ENCODE measurements around the gene B4GALT3.

Gene B4GALT3

DNA sequence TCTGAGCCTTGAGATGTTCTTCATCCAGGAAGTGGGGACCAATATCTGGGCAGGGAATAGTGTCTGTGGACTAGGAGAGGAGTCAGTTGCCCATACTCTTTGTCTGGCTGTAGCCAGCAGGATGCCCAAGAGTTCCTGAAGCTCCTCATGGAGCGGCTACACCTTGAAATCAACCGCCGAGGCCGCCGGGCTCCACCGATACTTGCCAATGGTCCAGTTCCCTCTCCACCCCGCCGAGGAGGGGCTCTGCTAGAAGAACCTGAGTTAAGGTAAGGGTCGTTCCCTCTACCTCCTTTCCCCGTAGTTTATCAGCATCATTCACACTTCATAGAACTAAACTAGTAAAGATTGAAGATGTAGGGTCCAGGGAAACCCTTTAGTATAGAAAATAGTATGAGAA is 14.5 kb downstream of the B4GALT3 start:
- Histone ChIP-seq H3K27me3 (ENCODE audit: control insufficient read depth in 2 of 2, insufficient read depth in 2 of 2, low read length in 2 of 2) (no peaks in the 10 kb centered on the region), H3K9me3 (ENCODE audit: control insufficient read depth in 2 of 2, low read length in 2 of 2) (no peaks in the 10 kb centered on the region), H3K36me3 (ENCODE audit: control insufficient read depth in 2 of 2, insufficient read depth in 2 of 2, low read length in 2 of 2) (peaks cover 13 to 17% of the 10 kb centered on the region in 2 donors), H3K27ac (ENCODE audit: low read depth in 2 of 2, low read length in 2 of 2) (no peak overlapping the region), H3K9ac (ENCODE audit: low read depth in 1 of 2, low read length in 2 of 2) (no peak overlapping the region), H3K4me1 (ENCODE audit: control insufficient read depth in 2 of 2, insufficient read depth in 2 of 2, low read length in 2 of 2) (peaks cover 33 to 36% of the 10 kb centered on the region in 2 donors), H3K4me3 (ENCODE audit: low read length in 2 of 2) (no peak overlapping the region)

DNA sequence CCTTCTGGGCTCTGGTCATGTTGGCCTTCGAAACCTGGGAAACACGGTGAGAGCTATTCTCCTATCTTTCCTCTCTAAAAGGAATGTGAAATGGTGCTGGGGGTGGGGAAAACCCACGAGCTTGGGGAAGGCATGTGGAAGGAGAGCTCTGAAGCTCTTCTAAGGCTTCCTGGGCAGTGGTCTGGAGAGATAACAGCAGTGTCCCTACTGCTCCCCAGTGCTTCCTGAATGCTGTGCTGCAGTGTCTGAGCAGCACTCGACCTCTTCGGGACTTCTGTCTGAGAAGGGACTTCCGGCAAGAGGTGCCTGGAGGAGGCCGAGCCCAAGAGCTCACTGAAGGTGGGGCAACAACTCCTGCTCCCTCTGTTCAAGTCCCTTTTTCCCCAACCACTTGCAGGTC is 15.3 kb downstream of the B4GALT3 start:
- H3K9me3 ChIP-seq (ENCODE audit: control insufficient read depth in 2 of 2, low read length in 2 of 2) = no peaks in the 10 kb centered on the region
- H3K36me3 ChIP-seq (ENCODE audit: control insufficient read depth in 2 of 2, insufficient read depth in 2 of 2, low read length in 2 of 2) = peaks cover 16 to 25% of the 10 kb centered on the region in 2 donors
- peaks cover 30 to 33% of the 10 kb centered on the region in 2 donors for H3K4me1 ChIP-seq (ENCODE audit: control insufficient read depth in 2 of 2, insufficient read depth in 2 of 2, low read length in 2 of 2)
- no peaks in the 10 kb centered on the region for H3K27me3 ChIP-seq (ENCODE audit: control insufficient read depth in 2 of 2, insufficient read depth in 2 of 2, low read length in 2 of 2)
- H3K27ac ChIP-seq (ENCODE audit: low read depth in 2 of 2, low read length in 2 of 2) = no peak overlapping the region
- no peak overlapping the region for H3K4me3 ChIP-seq (ENCODE audit: low read length in 2 of 2)
- H3K9ac ChIP-seq (ENCODE audit: low read depth in 1 of 2, low read length in 2 of 2) = no peak overlapping the region

DNA sequence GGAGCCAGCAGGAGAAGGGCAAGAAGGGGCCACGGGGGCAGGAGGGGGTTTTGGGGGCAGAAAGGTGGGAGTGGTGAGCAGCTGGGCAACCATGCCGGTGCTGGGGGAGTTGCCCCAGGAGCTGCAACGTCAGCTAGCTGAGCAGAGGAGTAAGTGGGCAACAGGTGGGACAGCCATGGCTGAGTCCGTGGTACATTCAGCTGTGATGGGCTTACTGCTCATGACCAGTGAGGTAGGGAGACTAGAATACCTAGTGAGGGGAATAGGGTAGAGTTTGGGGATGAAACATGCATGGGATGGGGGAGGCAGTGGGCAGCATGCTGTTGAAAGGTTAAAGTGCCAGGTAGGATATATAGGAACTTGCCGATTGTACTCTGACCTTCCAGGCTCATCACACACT is 15.7 kb downstream of the B4GALT3 start:
- Histone ChIP-seq H3K27me3 (ENCODE audit: control insufficient read depth in 2 of 2, insufficient read depth in 2 of 2, low read length in 2 of 2) (no peaks in the 10 kb centered on the region), H3K36me3 (ENCODE audit: control insufficient read depth in 2 of 2, insufficient read depth in 2 of 2, low read length in 2 of 2) (peaks cover 18 to 28% of the 10 kb centered on the region in 2 donors), H3K4me1 (ENCODE audit: control insufficient read depth in 2 of 2, insufficient read depth in 2 of 2, low read length in 2 of 2) (peaks cover 26 to 30% of the 10 kb centered on the region in 2 donors), H3K9me3 (ENCODE audit: control insufficient read depth in 2 of 2, low read length in 2 of 2) (no peaks in the 10 kb centered on the region), H3K4me3 (ENCODE audit: low read length in 2 of 2) (no peak overlapping the region), H3K27ac (ENCODE audit: low read depth in 2 of 2, low read length in 2 of 2) (no peak overlapping the region), H3K9ac (ENCODE audit: low read depth in 1 of 2, low read length in 2 of 2) (no peak overlapping the region)

DNA sequence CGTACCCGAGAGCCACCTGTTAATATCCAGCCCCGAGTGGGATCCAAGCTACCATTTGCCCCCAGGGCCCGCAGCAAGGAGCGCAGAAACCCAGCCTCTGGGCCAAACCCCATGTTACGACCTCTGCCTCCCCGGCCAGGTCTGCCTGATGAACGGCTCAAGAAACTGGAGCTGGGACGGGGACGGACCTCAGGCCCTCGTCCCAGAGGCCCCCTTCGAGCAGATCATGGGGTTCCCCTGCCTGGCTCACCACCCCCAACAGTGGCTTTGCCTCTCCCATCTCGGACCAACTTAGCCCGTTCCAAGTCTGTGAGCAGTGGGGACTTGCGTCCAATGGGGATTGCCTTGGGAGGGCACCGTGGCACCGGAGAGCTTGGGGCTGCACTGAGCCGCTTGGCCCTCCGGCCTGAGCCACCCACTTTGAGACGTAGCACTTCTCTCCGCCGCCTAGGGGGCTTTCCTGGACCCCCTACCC is 16.6 kb downstream of the B4GALT3 start:
- Histone ChIP-seq H3K27me3 (ENCODE audit: control insufficient read depth in 2 of 2, insufficient read depth in 2 of 2, low read length in 2 of 2) (no peaks in the 10 kb centered on the region), H3K27ac (ENCODE audit: low read depth in 2 of 2, low read length in 2 of 2) (no peak overlapping the region), H3K9ac (ENCODE audit: low read depth in 1 of 2, low read length in 2 of 2) (peak overlapping the region in 1 of 2 donors; percentile 85), H3K4me3 (ENCODE audit: low read length in 2 of 2) (peak overlapping the region; percentile 90 to 94), H3K4me1 (ENCODE audit: control insufficient read depth in 2 of 2, insufficient read depth in 2 of 2, low read length in 2 of 2) (peaks cover 22 to 29% of the 10 kb centered on the region in 2 donors), H3K9me3 (ENCODE audit: control insufficient read depth in 2 of 2, low read length in 2 of 2) (no peaks in the 10 kb centered on the region), H3K36me3 (ENCODE audit: control insufficient read depth in 2 of 2, insufficient read depth in 2 of 2, low read length in 2 of 2) (peaks cover 18 to 28% of the 10 kb centered on the region in 2 donors)

DNA sequence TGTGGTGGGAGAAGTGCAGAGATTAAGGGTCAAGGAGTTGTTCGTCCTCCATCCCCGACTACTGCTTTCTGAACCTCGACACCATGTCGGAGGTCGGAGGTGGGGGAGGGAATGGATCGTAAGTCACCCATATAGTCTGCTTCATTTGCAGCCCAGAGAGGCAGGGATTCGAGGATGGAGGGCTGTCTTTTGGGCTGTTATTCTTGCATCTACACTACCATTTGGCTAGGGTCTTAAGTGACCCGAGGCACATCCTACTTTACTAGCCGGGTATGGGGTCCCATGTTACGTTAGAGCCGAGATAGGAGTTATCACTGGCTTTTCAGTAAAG is 17.4 kb downstream of the B4GALT3 start:
- H3K36me3 ChIP-seq (ENCODE audit: control insufficient read depth in 2 of 2, insufficient read depth in 2 of 2, low read length in 2 of 2) = peaks cover 18 to 28% of the 10 kb centered on the region in 2 donors
- peaks cover 14 to 22% of the 10 kb centered on the region in 2 donors for H3K4me1 ChIP-seq (ENCODE audit: control insufficient read depth in 2 of 2, insufficient read depth in 2 of 2, low read length in 2 of 2)

DNA sequence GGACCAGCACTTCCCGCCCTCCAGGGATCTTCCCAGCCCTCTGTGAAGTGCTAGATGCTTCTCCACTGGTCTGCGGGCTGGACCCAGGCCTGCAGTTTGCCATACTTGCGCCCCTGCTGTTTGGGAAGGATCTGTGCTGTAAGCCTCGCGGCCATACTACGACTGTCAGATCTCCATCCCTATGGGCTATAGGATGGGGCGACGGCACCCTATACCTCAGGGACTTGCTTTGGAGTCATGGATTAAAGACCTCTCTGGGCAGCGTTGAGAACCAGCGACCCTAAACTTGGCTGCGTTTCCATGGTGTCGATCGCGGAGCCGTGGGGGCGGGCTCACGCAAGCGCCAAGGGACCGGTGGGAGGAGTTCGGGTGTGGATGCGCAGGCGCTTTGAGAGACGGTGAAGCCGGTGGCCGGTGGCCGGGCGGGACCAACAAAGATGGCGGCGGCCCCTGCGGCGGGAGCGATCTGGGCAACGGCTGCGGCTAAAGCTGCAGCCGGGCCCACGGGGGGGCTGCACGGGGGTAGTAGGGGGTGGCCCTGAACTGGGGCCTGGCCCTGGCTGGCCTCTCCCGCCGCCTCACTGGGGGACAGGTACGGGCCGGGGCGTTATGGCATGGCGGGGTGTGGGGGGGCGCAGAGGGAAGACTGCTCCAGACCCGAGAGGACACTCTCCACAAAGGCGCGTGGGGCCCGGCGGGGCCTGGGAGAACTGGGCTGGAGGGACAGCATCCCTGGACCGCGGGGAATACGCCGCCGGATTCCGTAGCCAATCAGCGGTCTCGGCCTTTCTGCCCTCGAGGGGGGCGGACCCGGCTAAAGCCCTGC is 18.0 kb downstream of the B4GALT3 start, which contains the start of gene USP21:
USP21 (plus strand) TSS at position 414 of the 826 bp plus-strand sequence. CDS start 1,141 bp downstream, outside the sequence.
- H3K27me3 ChIP-seq (ENCODE audit: control insufficient read depth in 2 of 2, insufficient read depth in 2 of 2, low read length in 2 of 2) = no peaks in the 10 kb centered on the region
- peaks cover 18 to 28% of the 10 kb centered on the region in 2 donors for H3K36me3 ChIP-seq (ENCODE audit: control insufficient read depth in 2 of 2, insufficient read depth in 2 of 2, low read length in 2 of 2)
- H3K27ac ChIP-seq (ENCODE audit: low read depth in 2 of 2, low read length in 2 of 2) = peak within 1 kb of the TSS; percentile 77 to 81
- peak within 1 kb of the TSS; percentile 90 to 94 for H3K4me3 ChIP-seq (ENCODE audit: low read length in 2 of 2)
- peak within 1 kb of the TSS; percentile 85 to 91 for H3K9ac ChIP-seq (ENCODE audit: low read depth in 1 of 2, low read length in 2 of 2)
- H3K4me1 ChIP-seq (ENCODE audit: control insufficient read depth in 2 of 2, insufficient read depth in 2 of 2, low read length in 2 of 2) = peaks cover 16 to 22% of the 10 kb centered on the region in 2 donors
- H3K9me3 ChIP-seq (ENCODE audit: control insufficient read depth in 2 of 2, low read length in 2 of 2) = no peaks in the 10 kb centered on the region

More for the DNA sequence above, 17.4 kb downstream of the B4GALT3 start:
- H3K4me3 ChIP-seq (ENCODE audit: low read length in 2 of 2) = peak overlapping the region; percentile 90 to 94
- H3K27me3 ChIP-seq (ENCODE audit: control insufficient read depth in 2 of 2, insufficient read depth in 2 of 2, low read length in 2 of 2) = no peaks in the 10 kb centered on the region
- peak overlapping the region in 1 of 2 donors; percentile 81 for H3K27ac ChIP-seq (ENCODE audit: low read depth in 2 of 2, low read length in 2 of 2)
- H3K9ac ChIP-seq (ENCODE audit: low read depth in 1 of 2, low read length in 2 of 2) = peak overlapping the region; percentile 85 to 91
- H3K9me3 ChIP-seq (ENCODE audit: control insufficient read depth in 2 of 2, low read length in 2 of 2) = no peaks in the 10 kb centered on the region

DNA sequence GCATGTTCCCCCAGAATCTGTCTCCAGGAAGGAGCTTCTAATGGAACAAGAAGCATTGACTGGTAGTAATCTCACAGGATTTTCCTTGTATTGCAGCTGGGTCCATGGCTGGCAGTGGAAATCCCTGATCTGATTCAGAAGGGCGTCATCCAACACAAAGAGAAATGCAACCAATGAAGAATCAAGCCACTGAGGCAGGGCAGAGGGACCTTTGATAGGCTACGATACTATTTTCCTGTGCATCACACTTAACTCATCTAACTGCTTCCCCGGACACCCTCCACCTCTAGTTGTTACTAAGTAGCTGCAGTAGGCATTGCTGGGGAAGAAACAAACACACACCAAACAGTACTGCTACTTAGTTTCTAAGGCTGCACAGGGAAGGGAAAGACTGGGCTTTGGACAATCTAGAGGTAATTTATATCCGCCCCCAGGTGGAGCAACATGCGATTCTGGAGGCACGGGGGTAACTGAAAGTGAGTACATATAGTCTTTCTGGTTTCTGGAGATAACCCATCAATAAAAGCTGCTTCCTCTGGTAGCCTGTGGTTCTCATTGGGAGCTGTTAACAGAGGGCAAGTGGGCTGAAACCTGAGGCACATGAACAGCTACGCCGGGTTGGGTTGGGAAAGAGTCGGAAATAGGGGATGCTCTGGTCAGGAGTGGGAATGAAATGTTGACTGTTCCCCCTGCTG is 18.8 kb downstream of the B4GALT3 start:
- Histone ChIP-seq H3K4me1 (ENCODE audit: control insufficient read depth in 2 of 2, insufficient read depth in 2 of 2, low read length in 2 of 2) (peaks cover 16 to 22% of the 10 kb centered on the region in 2 donors), H3K36me3 (ENCODE audit: control insufficient read depth in 2 of 2, insufficient read depth in 2 of 2, low read length in 2 of 2) (peaks cover 16 to 28% of the 10 kb centered on the region in 2 donors), H3K9me3 (ENCODE audit: control insufficient read depth in 2 of 2, low read length in 2 of 2) (no peaks in the 10 kb centered on the region), H3K27ac (ENCODE audit: low read depth in 2 of 2, low read length in 2 of 2) (peak overlapping the region; percentile 77 to 81), H3K9ac (ENCODE audit: low read depth in 1 of 2, low read length in 2 of 2) (peak overlapping the region; percentile 85 to 91), H3K27me3 (ENCODE audit: control insufficient read depth in 2 of 2, insufficient read depth in 2 of 2, low read length in 2 of 2) (no peaks in the 10 kb centered on the region), H3K4me3 (ENCODE audit: low read length in 2 of 2) (peak overlapping the region; percentile 90 to 94)

DNA sequence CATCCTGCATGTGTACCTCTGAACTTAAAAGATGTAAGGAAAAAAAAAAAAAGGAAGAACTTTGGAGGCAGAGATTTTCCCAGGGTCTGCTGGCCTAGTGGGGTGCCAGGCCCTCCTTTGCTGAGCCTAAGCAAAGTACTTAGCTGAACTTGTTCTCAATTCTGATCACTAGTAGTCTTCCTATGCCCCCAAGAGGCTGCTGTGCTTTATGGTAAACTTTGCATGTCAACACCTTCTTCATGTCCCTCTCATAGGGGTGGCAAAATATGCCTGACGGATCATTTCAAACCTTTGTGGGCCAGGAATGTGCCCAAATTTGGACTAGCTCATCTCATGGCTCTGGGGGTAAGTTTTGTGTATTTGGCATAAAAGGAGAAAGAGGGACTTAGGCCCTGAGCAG is 19.4 kb downstream of the B4GALT3 start:
- peaks cover 14 to 28% of the 10 kb centered on the region in 2 donors for H3K36me3 ChIP-seq (ENCODE audit: control insufficient read depth in 2 of 2, insufficient read depth in 2 of 2, low read length in 2 of 2)
- H3K9me3 ChIP-seq (ENCODE audit: control insufficient read depth in 2 of 2, low read length in 2 of 2) = no peaks in the 10 kb centered on the region
- H3K9ac ChIP-seq (ENCODE audit: low read depth in 1 of 2, low read length in 2 of 2) = no peak overlapping the region
- peaks cover 16 to 22% of the 10 kb centered on the region in 2 donors for H3K4me1 ChIP-seq (ENCODE audit: control insufficient read depth in 2 of 2, insufficient read depth in 2 of 2, low read length in 2 of 2)
- H3K4me3 ChIP-seq (ENCODE audit: low read length in 2 of 2) = no peak overlapping the region
- no peaks in the 10 kb centered on the region for H3K27me3 ChIP-seq (ENCODE audit: control insufficient read depth in 2 of 2, insufficient read depth in 2 of 2, low read length in 2 of 2)
- H3K27ac ChIP-seq (ENCODE audit: low read depth in 2 of 2, low read length in 2 of 2) = no peak overlapping the region

DNA sequence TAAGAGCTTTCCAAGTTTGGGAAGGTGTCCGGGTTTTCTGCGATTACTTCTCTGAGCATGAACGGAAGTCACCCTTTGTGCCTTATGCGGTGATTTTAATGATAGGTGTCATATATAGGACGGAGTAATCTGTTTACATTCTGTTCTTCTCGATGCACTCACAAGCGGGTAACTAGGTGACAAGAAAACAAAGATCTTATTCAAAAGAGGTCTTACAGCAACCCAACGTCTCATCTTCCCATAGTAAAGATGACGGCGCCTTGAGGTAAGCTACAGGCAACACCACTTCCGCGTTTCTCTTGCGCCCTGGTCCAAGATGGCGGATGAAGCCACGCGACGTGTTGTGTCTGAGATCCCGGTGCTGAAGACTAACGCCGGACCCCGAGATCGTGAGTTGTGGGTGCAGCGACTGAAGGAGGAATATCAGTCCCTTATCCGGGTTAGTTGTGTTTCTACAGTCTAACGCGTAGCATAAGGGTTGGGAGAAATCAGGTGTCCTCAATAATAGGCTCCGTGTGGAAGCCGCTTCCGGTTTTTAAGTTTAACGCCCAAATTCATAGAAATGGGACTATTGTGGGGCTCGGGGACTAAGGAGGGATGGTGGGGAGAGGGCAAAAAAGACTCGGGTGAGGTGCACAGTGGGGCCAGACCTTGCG is 23.5 kb downstream of the B4GALT3 start, which contains the start of gene UFC1:
UFC1 (plus strand) TSS at position 297 of the 656 bp plus-strand sequence; CDS start at position 317, 20 bp downstream.
- H3K36me3 ChIP-seq (ENCODE audit: control insufficient read depth in 2 of 2, insufficient read depth in 2 of 2, low read length in 2 of 2) = peaks cover 5 to 17% of the 10 kb centered on the region in 2 donors
- peak within 1 kb of the TSS; percentile 87 to 100 for H3K9ac ChIP-seq (ENCODE audit: low read depth in 1 of 2, low read length in 2 of 2)
- peaks cover 2 to 5% of the 10 kb centered on the region in 2 donors for H3K4me1 ChIP-seq (ENCODE audit: control insufficient read depth in 2 of 2, insufficient read depth in 2 of 2, low read length in 2 of 2)
- H3K4me3 ChIP-seq (ENCODE audit: low read length in 2 of 2) = peak within 1 kb of the TSS; percentile 91 to 100
- H3K27ac ChIP-seq (ENCODE audit: low read depth in 2 of 2, low read length in 2 of 2) = peak within 1 kb of the TSS; percentile 94 to 97
- H3K9me3 ChIP-seq (ENCODE audit: control insufficient read depth in 2 of 2, low read length in 2 of 2) = no peaks in the 10 kb centered on the region
- no peaks in the 10 kb centered on the region for H3K27me3 ChIP-seq (ENCODE audit: control insufficient read depth in 2 of 2, insufficient read depth in 2 of 2, low read length in 2 of 2)
